Stimulated activated CD4-positive, alpha-beta T cell treated with anti-CD3 and anti-CD28 coated beads, Interleukin-15, amount 100 ng/mL, for 24 hours (primary cell): ENCODE measurements around the gene PCK1.

Source experiments
- DNase-seq: peaks from one replicate; pipeline ENCODE4 v3.0.0-alpha.2; 2020

The PCK1 gene

GRCh38 chr20:57577679-57578475, 17.0 kb downstream of the PCK1 start:
- DNase-seq, result no peak

- no peak for DNase-seq
These were observed 17.7 kb downstream of the PCK1 start for GRCh38 chr20:57578476-57579165.

- no peak for DNase-seq
These were observed 18.5 kb downstream of the PCK1 start for GRCh38 chr20:57579331-57579897.

GRCh38 chr20:57579898-57580447, 19.1 kb downstream of the PCK1 start:
- DNase-seq, result no peak

GRCh38 chr20:57580478-57581201, 19.7 kb downstream of the PCK1 start:
- DNase-seq, result no peak

- DNase-seq, result no peak
These were observed 20.5 kb downstream of the PCK1 start for GRCh38 chr20:57581202-57582028.

- DNase-seq, result no peak
These were observed 21.1 kb downstream of the PCK1 start for GRCh38 chr20:57582029-57582378.

GRCh38 chr20:57582432-57583288, 21.8 kb downstream of the PCK1 start:
- no peak for DNase-seq

GRCh38 chr20:57583289-57584257, 22.7 kb downstream of the PCK1 start:
- DNase-seq, result no peak

GRCh38 chr20:57584768-57585461, 24.0 kb downstream of the PCK1 start:
- DNase-seq, result no peak

GRCh38 chr20:57585466-57586213, 24.7 kb downstream of the PCK1 start:
- no peak for DNase-seq

- DNase-seq, result no peak
These were observed 25.5 kb downstream of the PCK1 start for GRCh38 chr20:57586370-57586793.

GRCh38 chr20:57586943-57587277, 26.0 kb downstream of the PCK1 start:
- DNase-seq, result no peak

GRCh38 chr20:57587278-57587988, 26.5 kb downstream of the PCK1 start:
- no peak for DNase-seq

- no peak for DNase-seq
These were observed 27.1 kb downstream of the PCK1 start for GRCh38 chr20:57587989-57588377.

- DNase-seq, result no peak
These were observed 27.7 kb downstream of the PCK1 start for GRCh38 chr20:57588596-57588995.

GRCh38 chr20:57589123-57589727, 28.3 kb downstream of the PCK1 start:
- DNase-seq, result no peak
